Adipocyte (in vitro differentiated cells): ENCODE results near the gene SNX30.

Source experiments
- DNase-seq: peaks from one replicate; pipeline ENCODE4 v3.0.0-alpha.2; 2015; ENCODE audit warnings: low read depth
- H3K27me3 ChIP-seq: replicated peaks from 2 replicates; pipeline ENCODE4 v1.7.0; 2013; ENCODE audit warnings: mild to moderate bottlenecking, low read length, moderate library complexity; ENCODE audit not compliant: control insufficient read depth, insufficient read depth
- H3K36me3 ChIP-seq: 2 replicates; pipeline ENCODE4 v1.7.0; 2013; ENCODE audit warnings: low read length, mild to moderate bottlenecking, moderate library complexity; ENCODE audit not compliant: control insufficient read depth, insufficient read depth, severe bottlenecking
- H3K4me1 ChIP-seq: 2 replicates; pipeline ENCODE4 v1.7.0; 2013; ENCODE audit warnings: mild to moderate bottlenecking, low read length, moderate library complexity; ENCODE audit not compliant: control insufficient read depth, insufficient read depth
- H3K4me3 ChIP-seq: 2 replicates; pipeline ENCODE4 v1.7.0; 2013; ENCODE audit warnings: mild to moderate bottlenecking, low read length, moderate library complexity
- H3K9ac ChIP-seq: 2 replicates; pipeline ENCODE4 v1.7.0; 2013; ENCODE audit warnings: mild to moderate bottlenecking, low read length, moderate library complexity
- H3K9me3 ChIP-seq: 2 replicates; pipeline ENCODE4 v1.7.0; 2013; ENCODE audit warnings: mild to moderate bottlenecking, low read length, moderate library complexity; ENCODE audit not compliant: control insufficient read depth

Gene SNX30

DNA sequence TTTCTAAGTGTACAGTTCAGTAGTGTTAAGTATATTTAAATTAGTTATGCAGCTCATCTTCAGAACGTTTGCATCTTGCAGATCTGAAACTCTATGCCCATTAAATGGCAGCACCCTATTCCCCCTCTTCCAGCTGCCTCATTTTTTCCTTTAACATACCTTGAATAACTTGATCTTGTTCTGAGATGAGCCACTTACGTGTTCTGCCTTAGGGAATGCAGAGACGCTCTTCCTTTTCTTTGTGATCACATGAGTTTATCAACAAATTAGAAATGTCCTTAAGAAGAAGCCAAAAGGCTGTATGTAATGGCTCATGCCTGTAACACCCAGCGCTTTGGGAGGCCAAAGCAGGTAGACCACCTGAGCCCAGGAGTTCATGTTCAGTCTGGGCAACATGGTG, 82.5 kb downstream of the SNX30 start:
- no peak for DNase-seq
- H3K4me1 ChIP-seq: peaks cover 4% of the 10 kb centered on the region
- peaks cover 5% of the 10 kb centered on the region for H3K36me3 ChIP-seq
- H3K9me3 ChIP-seq: no peaks in the 10 kb centered on the region
- no peak overlapping the region for H3K9ac ChIP-seq
- no peaks in the 10 kb centered on the region for H3K27me3 ChIP-seq
- H3K4me3 ChIP-seq: no peak overlapping the region

GRCh38 chr9:112836394-112836793, 85.8 kb downstream of the SNX30 start:
- H3K27me3 ChIP-seq: no peaks in the 10 kb centered on the region
- peaks cover 2% of the 10 kb centered on the region for H3K4me1 ChIP-seq
- DNase-seq: no peak
- H3K36me3 ChIP-seq: peaks cover 20% of the 10 kb centered on the region
- no peak overlapping the region for H3K9ac ChIP-seq
- no peak overlapping the region for H3K4me3 ChIP-seq
- H3K9me3 ChIP-seq: no peaks in the 10 kb centered on the region

- DNase-seq: no peak
- Histone ChIP-seq H3K27me3 (no peaks in the 10 kb centered on the region), H3K9me3 (no peaks in the 10 kb centered on the region), H3K4me1 (no peaks in the 10 kb centered on the region), H3K4me3 (no peak overlapping the region), H3K9ac (no peak overlapping the region), H3K36me3 (peaks cover 20% of the 10 kb centered on the region)
These were observed 87.8 kb downstream of the SNX30 start for GRCh38 chr9:112838342-112838741.

- Histone ChIP-seq H3K36me3 (peaks cover 15% of the 10 kb centered on the region), H3K27me3 (no peaks in the 10 kb centered on the region), H3K4me1 (no peaks in the 10 kb centered on the region), H3K4me3 (no peak overlapping the region), H3K9ac (no peak overlapping the region), H3K9me3 (no peaks in the 10 kb centered on the region)
- no peak for DNase-seq
These were observed 88.8 kb downstream of the SNX30 start for GRCh38 chr9:112839331-112839730.

DNA sequence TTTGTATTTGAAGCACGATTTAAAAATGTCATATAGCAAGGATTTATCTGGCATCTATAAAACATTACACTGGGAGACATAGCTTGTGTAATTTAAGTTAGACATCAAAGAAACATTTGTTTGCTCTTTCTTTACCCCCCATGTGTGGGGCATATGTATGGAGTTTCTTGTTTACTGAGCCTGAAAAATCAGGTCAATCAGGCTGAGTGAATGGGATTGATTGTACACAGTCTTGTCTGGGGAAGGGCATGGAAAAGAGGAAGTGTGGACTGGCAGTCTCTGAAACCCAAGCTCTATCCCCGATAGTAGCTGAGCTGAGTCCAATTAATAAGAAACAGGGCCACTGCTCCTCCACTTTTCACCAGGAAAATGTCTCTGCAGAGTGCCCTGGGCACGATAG, 90.7 kb downstream of the SNX30 start:
- no peak for DNase-seq
- peaks cover 15% of the 10 kb centered on the region for H3K36me3 ChIP-seq
- H3K27me3 ChIP-seq: no peaks in the 10 kb centered on the region
- no peak overlapping the region for H3K9ac ChIP-seq
- H3K9me3 ChIP-seq: no peaks in the 10 kb centered on the region
- H3K4me1 ChIP-seq: peaks cover 3% of the 10 kb centered on the region
- no peak overlapping the region for H3K4me3 ChIP-seq

DNA sequence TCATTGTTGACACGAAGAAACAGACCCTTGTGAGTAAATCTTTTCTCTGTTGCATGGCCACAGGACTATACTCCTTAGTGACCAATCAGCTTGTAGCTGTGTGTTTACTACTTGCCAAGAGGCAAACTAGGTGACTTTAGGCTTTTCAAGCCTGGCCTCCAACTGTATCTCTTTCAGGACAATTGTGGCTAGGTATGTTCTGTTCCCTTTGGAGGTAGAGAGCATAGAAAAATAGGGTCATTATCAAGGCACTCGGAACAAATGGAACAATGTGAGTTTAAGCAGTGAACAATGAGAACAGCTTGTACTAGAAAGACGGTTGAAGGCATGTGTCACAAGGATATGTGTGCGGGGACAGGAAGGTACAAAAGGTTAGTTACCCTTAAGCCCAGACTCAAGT, 92.0 kb downstream of the SNX30 start:
- DNase-seq: no peak
- no peak overlapping the region for H3K4me3 ChIP-seq

DNA sequence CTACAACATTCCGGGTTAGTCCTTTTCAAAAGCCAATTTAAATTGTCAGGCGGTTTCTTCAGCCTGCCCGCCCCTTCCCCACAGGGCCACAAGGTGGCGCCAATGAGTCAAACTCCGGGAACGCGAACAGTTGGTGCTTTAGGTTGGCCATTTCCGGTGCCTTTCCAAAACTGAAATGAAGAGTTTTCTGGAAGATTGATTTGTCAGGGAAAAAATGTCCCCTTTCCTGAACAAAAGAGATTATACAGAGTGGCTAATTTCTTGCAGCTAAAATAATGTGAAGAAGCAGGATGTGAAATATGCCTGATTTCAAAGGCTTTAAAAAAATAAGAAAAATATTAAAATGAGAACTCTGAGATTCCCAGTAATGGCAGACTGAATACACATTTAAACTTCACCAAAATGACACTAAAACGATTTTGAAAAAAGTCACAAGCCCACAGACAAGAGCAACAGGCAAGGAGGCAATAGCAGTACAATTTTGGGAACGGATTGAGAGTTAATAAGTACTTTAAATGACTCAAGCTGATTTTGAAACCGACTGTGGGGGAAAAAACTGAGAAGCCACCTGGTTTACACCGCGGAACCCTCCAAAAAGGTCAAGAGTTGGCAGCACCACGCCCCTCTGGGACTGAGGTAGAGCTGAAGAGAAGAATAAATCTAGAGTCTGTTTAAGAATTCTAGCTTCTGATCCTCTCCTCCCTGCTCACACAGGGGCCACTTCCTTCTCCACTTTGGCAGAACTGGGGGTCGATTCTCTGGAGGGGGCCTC, 94.4 kb downstream of the SNX30 start:
- Histone ChIP-seq H3K27me3 (no peaks in the 10 kb centered on the region), H3K4me1 (peaks cover 3% of the 10 kb centered on the region), H3K9me3 (no peaks in the 10 kb centered on the region), H3K36me3 (peaks cover under 1% of the 10 kb centered on the region), H3K4me3 (no peak overlapping the region), H3K9ac (peak overlapping the region; percentile 23)
- peak; percentile 88 for DNase-seq

More for the DNA sequence above, 92.0 kb downstream of the SNX30 start:
- Histone ChIP-seq H3K9ac (no peak overlapping the region), H3K36me3 (peaks cover 15% of the 10 kb centered on the region), H3K27me3 (no peaks in the 10 kb centered on the region), H3K4me1 (peaks cover 3% of the 10 kb centered on the region), H3K9me3 (no peaks in the 10 kb centered on the region)

GRCh38 chr9:112846528-112847488, 96.2 kb downstream of the SNX30 start:
- peaks cover 3% of the 10 kb centered on the region for H3K4me1 ChIP-seq
- no peak for DNase-seq

DNA sequence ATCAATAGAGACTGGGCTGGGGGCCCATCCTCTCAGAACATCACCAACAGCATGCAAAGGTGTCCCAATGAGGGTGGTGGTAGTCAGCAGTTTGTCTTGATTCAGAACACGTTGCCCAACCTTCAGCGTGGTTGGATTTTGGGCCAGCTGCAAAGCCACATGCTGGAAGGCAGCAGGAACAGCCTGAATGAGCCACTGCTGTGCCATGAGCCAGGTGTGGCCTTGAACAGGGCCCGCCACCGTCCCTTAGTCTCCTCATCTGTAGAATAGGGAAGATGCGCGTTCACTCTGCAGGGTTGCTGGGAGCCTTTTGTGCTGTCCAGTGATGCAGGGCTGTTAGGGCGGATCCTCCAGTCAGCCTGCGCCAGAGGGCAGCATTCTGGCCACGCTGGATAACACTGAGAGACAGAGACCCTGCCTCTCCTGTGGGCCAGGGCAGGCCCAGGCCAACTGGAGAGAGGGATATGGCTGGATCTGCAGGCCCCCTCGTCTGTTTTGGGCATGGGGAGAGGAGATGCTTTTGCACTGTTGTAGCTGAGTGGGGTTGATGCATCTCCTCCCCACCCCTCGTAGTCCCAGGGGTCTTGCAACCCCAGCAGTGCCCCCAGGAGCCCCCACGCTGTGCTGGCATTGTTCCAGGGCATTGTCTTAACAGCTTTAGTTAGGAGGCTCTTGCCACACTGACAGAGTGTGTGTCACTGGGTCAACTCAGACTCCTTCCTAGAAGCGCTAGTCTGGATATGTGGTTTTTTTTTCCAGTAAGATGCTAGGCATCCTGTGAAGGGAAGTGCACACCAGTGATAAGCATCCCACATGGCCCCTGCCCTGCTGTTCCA, 98.0 kb downstream of the SNX30 start:
- Histone ChIP-seq H3K9ac (no peak overlapping the region), H3K9me3 (no peaks in the 10 kb centered on the region), H3K27me3 (no peaks in the 10 kb centered on the region), H3K36me3 (peaks cover 6% of the 10 kb centered on the region), H3K4me3 (no peak overlapping the region), H3K4me1 (peaks cover 3% of the 10 kb centered on the region)
- DNase-seq: no peak

More at GRCh38 chr9:112846528-112847488, 96.2 kb downstream of the SNX30 start:
- H3K9ac ChIP-seq: no peak overlapping the region
- H3K4me3 ChIP-seq: no peak overlapping the region
- H3K9me3 ChIP-seq: no peaks in the 10 kb centered on the region
- H3K36me3 ChIP-seq: peaks cover 4% of the 10 kb centered on the region
- no peaks in the 10 kb centered on the region for H3K27me3 ChIP-seq

DNA sequence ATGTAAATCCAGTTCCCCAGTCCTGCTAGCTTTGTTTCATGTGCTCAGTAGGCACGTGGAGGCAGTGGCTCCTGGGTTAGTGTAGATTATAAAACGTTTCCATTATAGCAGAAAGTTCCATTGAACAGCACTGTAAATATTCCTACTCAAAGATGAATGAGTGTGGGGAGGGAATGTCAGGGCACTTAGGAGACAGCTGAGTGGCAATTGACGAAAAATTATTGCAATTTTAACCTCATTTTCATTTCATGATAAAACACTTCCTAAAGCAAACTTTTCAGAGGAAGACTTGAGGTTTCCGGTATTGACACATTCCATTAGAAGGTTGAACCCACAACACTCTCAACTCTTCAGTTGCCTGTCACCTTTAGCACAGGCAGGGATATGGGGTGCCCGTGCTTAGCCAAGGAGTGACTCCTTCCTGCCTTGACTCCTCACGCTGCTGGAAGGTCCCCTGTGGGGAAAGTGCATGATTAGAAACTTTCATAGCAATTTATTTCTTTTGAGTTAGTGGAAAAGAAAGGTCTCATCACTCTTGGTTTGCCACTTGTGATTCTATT, 98.9 kb downstream of the SNX30 start:
- Histone ChIP-seq H3K9me3 (no peaks in the 10 kb centered on the region), H3K4me3 (no peak overlapping the region), H3K36me3 (peaks cover 6% of the 10 kb centered on the region), H3K27me3 (no peaks in the 10 kb centered on the region), H3K4me1 (peaks cover 3% of the 10 kb centered on the region), H3K9ac (no peak overlapping the region)
- DNase-seq: no peak
